ENCODE data around the gene SLC1A2.

GRCh38 chr11:35210876-35211546 lies 208.3 kb downstream of the SLC1A2 start:
- no peak for TF ChIP-seq CTCF (conservative IDR thresholded peaks at IDR 0.05; ENCODE audit: low read depth in 2 of 2)
- no peak for TF ChIP-seq POLR2AphosphoS5 (IDR thresholded peaks at IDR 0.05; ENCODE audit: low read depth)
- TF ChIP-seq REST (IDR thresholded peaks at IDR 0.05; ENCODE audit: unreplicated experiment) = no peak
- no peak for TF ChIP-seq EZH2phosphoT487 (IDR thresholded peaks at IDR 0.05; ENCODE audit: unreplicated experiment)
- no peak for TF ChIP-seq EZH2 (IDR thresholded peaks at IDR 0.05; ENCODE audit: low read depth, unreplicated experiment)
- TF ChIP-seq ZNF462 (CRISPR knock-in tag; IDR thresholded peaks at IDR 0.05) = no peak
- TF ChIP-seq JUNB (IDR thresholded peaks at IDR 0.05; ENCODE audit: unreplicated experiment) = no peak
- no peak for TF ChIP-seq ZNF114 (CRISPR knock-in tag; IDR thresholded peaks at IDR 0.05)
- TF ChIP-seq STAT1 (IDR thresholded peaks at IDR 0.05; ENCODE audit: unreplicated experiment) = no peak

All from GM23338 (cell line).